ENCODE results near the gene ZNF283.
A peak's percentile ranks its signal among the peaks of the same experiment; 100 is the strongest.

The ZNF283 gene

GRCh38 chr19:43789029-43789428, 38.1 kb upstream of the ZNF283 start:
- TF ChIP-seq, protein P1, sequence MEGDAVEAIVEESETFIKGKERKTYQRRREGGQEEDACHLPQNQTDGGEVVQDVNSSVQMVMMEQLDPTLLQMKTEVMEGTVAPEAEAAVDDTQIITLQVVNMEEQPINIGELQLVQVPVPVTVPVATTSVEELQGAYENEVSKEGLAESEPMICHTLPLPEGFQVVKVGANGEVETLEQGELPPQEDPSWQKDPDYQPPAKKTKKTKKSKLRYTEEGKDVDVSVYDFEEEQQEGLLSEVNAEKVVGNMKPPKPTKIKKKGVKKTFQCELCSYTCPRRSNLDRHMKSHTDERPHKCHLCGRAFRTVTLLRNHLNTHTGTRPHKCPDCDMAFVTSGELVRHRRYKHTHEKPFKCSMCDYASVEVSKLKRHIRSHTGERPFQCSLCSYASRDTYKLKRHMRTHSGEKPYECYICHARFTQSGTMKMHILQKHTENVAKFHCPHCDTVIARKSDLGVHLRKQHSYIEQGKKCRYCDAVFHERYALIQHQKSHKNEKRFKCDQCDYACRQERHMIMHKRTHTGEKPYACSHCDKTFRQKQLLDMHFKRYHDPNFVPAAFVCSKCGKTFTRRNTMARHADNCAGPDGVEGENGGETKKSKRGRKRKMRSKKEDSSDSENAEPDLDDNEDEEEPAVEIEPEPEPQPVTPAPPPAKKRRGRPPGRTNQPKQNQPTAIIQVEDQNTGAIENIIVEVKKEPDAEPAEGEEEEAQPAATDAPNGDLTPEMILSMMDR (IDR thresholded peaks at IDR 0.05; ENCODE audit: low read depth, low read length, missing control alignments): no peak
- no peak for DNase-seq (ENCODE audit: extremely low read depth, low read depth)

GRCh38 chr19:43790587-43790986, 36.5 kb upstream of the ZNF283 start:
- TF ChIP-seq, protein P1 (IDR thresholded peaks at IDR 0.05; ENCODE audit: low read depth, low read length, missing control alignments): no peak
- H3K4me3 ChIP-seq (replicated peaks; ENCODE audit: low read depth, low read length): no peak overlapping the region
- no peak for DNase-seq (ENCODE audit: extremely low read depth, low read depth)

More at GRCh38 chr19:43789029-43789428, 38.1 kb upstream of the ZNF283 start:
- no peak overlapping the region for H3K4me3 ChIP-seq (replicated peaks; ENCODE audit: low read depth, low read length)

GRCh38 chr19:43797118-43797517, 30.0 kb upstream of the ZNF283 start:
- DNase-seq (ENCODE audit: extremely low read depth, low read depth): no peak
- TF ChIP-seq, protein P1 (IDR thresholded peaks at IDR 0.05; ENCODE audit: low read depth, low read length, missing control alignments): no peak
- no peak overlapping the region for H3K4me3 ChIP-seq (replicated peaks; ENCODE audit: low read depth, low read length)

DNA sequence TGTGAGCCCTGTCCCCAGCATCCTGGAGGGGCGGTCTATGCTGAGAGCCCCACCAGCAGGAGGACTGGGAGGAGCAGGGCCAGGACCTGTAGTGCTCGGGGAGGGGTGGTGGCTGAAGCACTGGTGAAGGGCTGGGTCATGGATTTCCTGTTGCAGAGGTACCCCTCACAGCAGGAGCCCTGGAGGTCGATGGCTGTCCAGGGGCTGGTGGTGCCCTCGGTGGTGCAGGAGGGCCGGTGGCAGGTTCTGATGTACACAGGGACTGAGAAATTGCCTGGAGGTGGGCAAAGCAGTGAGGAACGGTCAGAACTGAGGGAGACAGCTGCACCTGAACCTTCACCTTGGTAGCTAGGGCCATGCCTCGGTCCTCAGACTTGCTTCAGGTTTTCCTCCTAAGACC, 29.6 kb upstream of the ZNF283 start:
- no peak overlapping the region for H3K4me3 ChIP-seq (replicated peaks; ENCODE audit: low read depth, low read length)
- TF ChIP-seq, protein P1 (IDR thresholded peaks at IDR 0.05; ENCODE audit: low read depth, low read length, missing control alignments): no peak
- DNase-seq (ENCODE audit: extremely low read depth, low read depth): no peak

- DNase-seq (ENCODE audit: extremely low read depth, low read depth): no peak
- TF ChIP-seq, protein P1 (IDR thresholded peaks at IDR 0.05; ENCODE audit: low read depth, low read length, missing control alignments): no peak
- H3K4me3 ChIP-seq (replicated peaks; ENCODE audit: low read depth, low read length): peak overlapping the region; percentile 39
Observed at GRCh38 chr19:43798026-43798545, 29.0 kb upstream of the ZNF283 start.

GRCh38 chr19:43798546-43799409, 28.3 kb upstream of the ZNF283 start:
- peak overlapping the region; percentile 39 for H3K4me3 ChIP-seq (replicated peaks; ENCODE audit: low read depth, low read length)
- TF ChIP-seq, protein P1 (IDR thresholded peaks at IDR 0.05; ENCODE audit: low read depth, low read length, missing control alignments): no peak
- no peak for DNase-seq (ENCODE audit: extremely low read depth, low read depth)

Data from HFF-Myc (cell line).